GM23338 (cell line): ENCODE measurements around the gene OTOP2. TPM values are rescaled to one million over a fixed set of nuclear protein-coding genes. Genes with fewer than 3 reads are reported as not detected.

Experiments
- ATAC-seq: fragments of 200-7000 bp; cut with Tn5 transposase; 3 replicates; pipeline ENCODE4 v1.9.1; 2020
- DNase-seq: peaks from one replicate; pipeline ENCODE4 v3.0.0-alpha.2; 2015; ENCODE audit warnings: low spot score
- H2AFZ ChIP-seq: fragments of 200-600 bp; sonication (generic); 2 replicates; pipeline ENCODE4 v1.8.0; 2016; ENCODE audit warnings: antibody characterized with exemption, mild to moderate bottlenecking, moderate library complexity
- H3F3A ChIP-seq: fragments of 200-600 bp; sonication (generic); replicated peaks from 2 replicates; pipeline ENCODE4 v1.8.0; 2017; ENCODE audit warnings: antibody characterized with exemption, mixed run types, low read depth
- H3K27ac ChIP-seq: fragments of 200-600 bp; sonication (generic); 2 replicates; pipeline ENCODE4 v1.6.1; 2016; ENCODE audit warnings: low read depth
- H3K27me3 ChIP-seq: fragments of 200-600 bp; sonication (generic); 2 replicates; pipeline ENCODE4 v1.8.0; 2016; ENCODE audit warnings: mild to moderate bottlenecking, mixed run types, moderate library complexity; ENCODE audit not compliant: insufficient read depth
- H3K36me3 ChIP-seq: fragments of 200-600 bp; sonication (generic); 2 replicates; pipeline ENCODE4 v1.8.0; 2016; ENCODE audit warnings: mild to moderate bottlenecking; ENCODE audit not compliant: insufficient read depth
- H3K4me1 ChIP-seq: fragments of 200-600 bp; sonication (generic); 2 replicates; pipeline ENCODE4 v1.8.0; 2016; ENCODE audit warnings: mild to moderate bottlenecking, moderate library complexity; ENCODE audit not compliant: insufficient read depth
- H3K4me2 ChIP-seq: fragments of 200-600 bp; sonication (generic); 2 replicates; pipeline ENCODE4 v1.7.1; 2017; ENCODE audit warnings: mixed run types
- H3K4me3 ChIP-seq: fragments of 200-600 bp; sonication (generic); 2 replicates; pipeline ENCODE4 v1.6.1; 2016; ENCODE audit warnings: mixed run types
- H3K79me2 ChIP-seq: fragments of 200-600 bp; sonication (generic); replicated peaks from 2 replicates; pipeline ENCODE4 v1.8.0; 2017; ENCODE audit warnings: mild to moderate bottlenecking; ENCODE audit not compliant: insufficient read depth
- H3K9me2 ChIP-seq: fragments of 200-600 bp; sonication (generic); 2 replicates; pipeline ENCODE4 v1.8.0; 2017; ENCODE audit not compliant: insufficient read depth
- H4K20me1 ChIP-seq: fragments of 200-600 bp; sonication (generic); replicated peaks from 2 replicates; pipeline ENCODE4 v1.8.0; 2017; ENCODE audit warnings: mild to moderate bottlenecking; ENCODE audit not compliant: insufficient read depth
- H3K27ac Mint-ChIP-seq: 2 replicates; pipeline ENCODE4 v1.8.0; 2020; ENCODE audit warnings: inconsistent platforms, mild to moderate bottlenecking, moderate library complexity, mixed read lengths
- H3K27me3 Mint-ChIP-seq: 3 replicates; pipeline ENCODE4 v1.8.0; 2022; ENCODE audit warnings: low read depth, mild to moderate bottlenecking, moderate library complexity, mixed read lengths, inconsistent platforms; ENCODE audit not compliant: insufficient read depth, poor library complexity
- H3K36me3 Mint-ChIP-seq: 3 replicates; pipeline ENCODE4 v1.8.0; 2021; ENCODE audit warnings: low read depth, mild to moderate bottlenecking, inconsistent platforms, moderate library complexity, mixed read lengths
- H3K4me1 Mint-ChIP-seq: 3 replicates; pipeline ENCODE4 v1.8.0; 2020; ENCODE audit warnings: mild to moderate bottlenecking, inconsistent platforms, mixed read lengths
- H3K4me3 Mint-ChIP-seq: 3 replicates; pipeline ENCODE4 v1.8.0; 2021; ENCODE audit warnings: moderate library complexity, mild to moderate bottlenecking, inconsistent platforms, mixed read lengths
- H3K9me3 Mint-ChIP-seq: 3 replicates; pipeline ENCODE4 v1.8.0; 2020; ENCODE audit warnings: moderate library complexity, mild to moderate bottlenecking, inconsistent platforms, mixed read lengths
- JUNB ChIP-seq: IDR thresholded peaks from one replicate; pipeline ENCODE4 v1.6.1; 2016; ENCODE audit warnings: antibody characterized with exemption; ENCODE audit not compliant: unreplicated experiment
- NANOG ChIP-seq: IDR thresholded peaks from 2 replicates; pipeline ENCODE4 v1.6.1; 2016; ENCODE audit warnings: antibody characterized with exemption, borderline replicate concordance
- ZNF331 ChIP-seq: fragments of 250-450 bp; sonication (Bioruptor Pico); IDR thresholded peaks from 2 replicates; pipeline ENCODE4 v1.5.0; 2020; ENCODE audit warnings: low read depth, mild to moderate bottlenecking, moderate library complexity
- polyA plus RNA-seq: library from polyadenylated mRNA; unstranded; fragments of >200 nt; fragmentation: Nextera tagmentation; extraction: Ambion mirVana; gene quantifications from 2 replicates; pipeline ENCODE4 v1.2.1, GENCODE V29; 2016
- total RNA-seq: library from RNA; depleted of rRNA; stranded (reverse); fragments of >200 nt; shearing (Covaris generic); gene quantifications from 2 replicates; pipeline ENCODE4 v1.2.3, GENCODE V29; 2014
- TF ChIP-seq, protein P1 (sequence below): fragments of 250-450 bp; sonication (Bioruptor Pico); IDR thresholded peaks from 2 replicates; pipeline ENCODE4 v1.5.0; 2020; ENCODE audit warnings: mild to moderate bottlenecking, moderate library complexity
- TF ChIP-seq, protein P2 (sequence below): IDR thresholded peaks from 2 replicates; pipeline ENCODE4 v1.6.1; 2016; ENCODE audit warnings: antibody characterized with exemption
- TF ChIP-seq, protein P3 (sequence below), 2 experiments: fragments of 200-600 bp in 1 of 2; sonication (generic) in 1 of 2; conservative IDR thresholded peaks; 2 replicates each; pipeline versions ENCODE4 v1.5.1 to v1.6.1; 2016 to 2017; ENCODE audit warnings: antibody characterized with exemption in 2 of 2, low read depth in 2 of 2, mild to moderate bottlenecking in 2 of 2, moderate library complexity in 1 of 2

The OTOP2 gene
- total and polyA plus RNA-seq, 2 experiments from 2014 or later: not detected

DNA sequence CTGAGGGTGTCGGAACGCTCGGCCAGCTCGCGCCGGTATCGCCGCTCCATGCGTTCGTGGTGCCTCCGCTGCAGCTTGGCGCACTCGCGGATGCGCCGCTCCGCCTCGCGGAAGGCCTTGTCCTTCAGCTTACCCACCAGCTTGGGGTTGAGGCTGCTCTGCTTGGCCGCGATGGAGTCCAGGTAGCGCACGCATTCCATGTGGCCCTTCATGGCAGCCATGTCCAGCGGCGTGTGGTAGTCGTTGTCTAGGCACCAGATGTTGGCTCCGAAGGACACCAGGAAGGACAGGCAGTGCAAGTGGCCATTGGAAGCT is 3.8 kb upstream of the OTOP2 start (continued):
- TF ChIP-seq, protein P1, sequence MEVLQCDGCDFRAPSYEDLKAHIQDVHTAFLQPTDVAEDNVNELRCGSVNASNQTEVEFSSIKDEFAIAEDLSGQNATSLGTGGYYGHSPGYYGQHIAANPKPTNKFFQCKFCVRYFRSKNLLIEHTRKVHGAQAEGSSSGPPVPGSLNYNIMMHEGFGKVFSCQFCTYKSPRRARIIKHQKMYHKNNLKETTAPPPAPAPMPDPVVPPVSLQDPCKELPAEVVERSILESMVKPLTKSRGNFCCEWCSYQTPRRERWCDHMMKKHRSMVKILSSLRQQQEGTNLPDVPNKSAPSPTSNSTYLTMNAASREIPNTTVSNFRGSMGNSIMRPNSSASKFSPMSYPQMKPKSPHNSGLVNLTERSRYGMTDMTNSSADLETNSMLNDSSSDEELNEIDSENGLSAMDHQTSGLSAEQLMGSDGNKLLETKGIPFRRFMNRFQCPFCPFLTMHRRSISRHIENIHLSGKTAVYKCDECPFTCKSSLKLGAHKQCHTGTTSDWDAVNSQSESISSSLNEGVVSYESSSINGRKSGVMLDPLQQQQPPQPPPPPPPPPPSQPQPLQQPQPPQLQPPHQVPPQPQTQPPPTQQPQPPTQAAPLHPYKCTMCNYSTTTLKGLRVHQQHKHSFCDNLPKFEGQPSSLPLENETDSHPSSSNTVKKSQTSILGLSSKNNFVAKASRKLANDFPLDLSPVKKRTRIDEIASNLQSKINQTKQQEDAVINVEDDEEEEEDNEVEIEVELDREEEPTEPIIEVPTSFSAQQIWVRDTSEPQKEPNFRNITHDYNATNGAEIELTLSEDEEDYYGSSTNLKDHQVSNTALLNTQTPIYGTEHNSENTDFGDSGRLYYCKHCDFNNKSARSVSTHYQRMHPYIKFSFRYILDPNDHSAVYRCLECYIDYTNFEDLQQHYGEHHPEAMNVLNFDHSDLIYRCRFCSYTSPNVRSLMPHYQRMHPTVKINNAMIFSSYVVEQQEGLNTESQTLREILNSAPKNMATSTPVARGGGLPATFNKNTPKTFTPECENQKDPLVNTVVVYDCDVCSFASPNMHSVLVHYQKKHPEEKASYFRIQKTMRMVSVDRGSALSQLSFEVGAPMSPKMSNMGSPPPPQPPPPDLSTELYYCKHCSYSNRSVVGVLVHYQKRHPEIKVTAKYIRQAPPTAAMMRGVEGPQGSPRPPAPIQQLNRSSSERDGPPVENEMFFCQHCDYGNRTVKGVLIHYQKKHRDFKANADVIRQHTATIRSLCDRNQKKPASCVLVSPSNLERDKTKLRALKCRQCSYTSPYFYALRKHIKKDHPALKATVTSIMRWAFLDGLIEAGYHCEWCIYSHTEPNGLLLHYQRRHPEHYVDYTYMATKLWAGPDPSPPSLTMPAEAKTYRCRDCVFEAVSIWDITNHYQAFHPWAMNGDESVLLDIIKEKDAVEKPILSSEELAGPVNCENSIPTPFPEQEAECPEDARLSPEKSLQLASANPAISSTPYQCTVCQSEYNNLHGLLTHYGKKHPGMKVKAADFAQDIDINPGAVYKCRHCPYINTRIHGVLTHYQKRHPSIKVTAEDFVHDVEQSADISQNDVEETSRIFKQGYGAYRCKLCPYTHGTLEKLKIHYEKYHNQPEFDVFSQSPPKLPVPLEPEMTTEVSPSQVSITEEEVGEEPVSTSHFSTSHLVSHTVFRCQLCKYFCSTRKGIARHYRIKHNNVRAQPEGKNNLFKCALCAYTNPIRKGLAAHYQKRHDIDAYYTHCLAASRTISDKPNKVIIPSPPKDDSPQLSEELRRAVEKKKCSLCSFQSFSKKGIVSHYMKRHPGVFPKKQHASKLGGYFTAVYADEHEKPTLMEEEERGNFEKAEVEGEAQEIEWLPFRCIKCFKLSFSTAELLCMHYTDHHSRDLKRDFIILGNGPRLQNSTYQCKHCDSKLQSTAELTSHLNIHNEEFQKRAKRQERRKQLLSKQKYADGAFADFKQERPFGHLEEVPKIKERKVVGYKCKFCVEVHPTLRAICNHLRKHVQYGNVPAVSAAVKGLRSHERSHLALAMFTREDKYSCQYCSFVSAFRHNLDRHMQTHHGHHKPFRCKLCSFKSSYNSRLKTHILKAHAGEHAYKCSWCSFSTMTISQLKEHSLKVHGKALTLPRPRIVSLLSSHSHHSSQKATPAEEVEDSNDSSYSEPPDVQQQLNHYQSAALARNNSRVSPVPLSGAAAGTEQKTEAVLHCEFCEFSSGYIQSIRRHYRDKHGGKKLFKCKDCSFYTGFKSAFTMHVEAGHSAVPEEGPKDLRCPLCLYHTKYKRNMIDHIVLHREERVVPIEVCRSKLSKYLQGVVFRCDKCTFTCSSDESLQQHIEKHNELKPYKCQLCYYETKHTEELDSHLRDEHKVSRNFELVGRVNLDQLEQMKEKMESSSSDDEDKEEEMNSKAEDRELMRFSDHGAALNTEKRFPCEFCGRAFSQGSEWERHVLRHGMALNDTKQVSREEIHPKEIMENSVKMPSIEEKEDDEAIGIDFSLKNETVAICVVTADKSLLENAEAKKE (CRISPR knock-in tag): no peak

DNA sequence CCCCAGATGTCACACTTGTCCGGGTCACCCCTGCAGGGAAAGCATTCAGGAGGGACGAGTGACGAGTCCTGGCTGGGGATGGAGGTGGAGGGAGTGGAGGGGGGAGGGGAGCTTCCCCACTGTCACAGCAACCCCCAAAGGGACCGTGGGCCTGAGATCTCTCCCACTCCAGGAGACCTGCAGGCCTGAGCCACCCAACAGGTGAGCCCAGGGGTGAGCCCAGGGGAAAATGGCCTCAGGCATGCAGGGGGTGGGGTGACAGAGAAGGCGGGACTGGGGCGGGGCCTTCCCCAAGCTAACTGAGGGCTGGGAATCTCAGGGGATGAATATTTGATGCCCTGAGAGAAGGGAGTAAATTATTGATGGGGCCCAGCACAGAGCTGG is 3.4 kb upstream of the OTOP2 start:
- H3K27ac Mint-ChIP-seq: no peak overlapping the region
- no peaks in the 10 kb centered on the region for H3K36me3 ChIP-seq
- no peaks in the 10 kb centered on the region for H3K79me2 ChIP-seq
- DNase-seq: peak; percentile 36
- no peaks in the 10 kb centered on the region for H3K9me3 Mint-ChIP-seq
- H3K4me3 ChIP-seq: no peak overlapping the region
- H3K4me2 ChIP-seq: peak overlapping the region; percentile 26; the same call in 1 of the 2 replicates
- TF ChIP-seq, protein P1 (CRISPR knock-in tag): no peak
- TF ChIP-seq JUNB (no peak), NANOG (no peak), ZNF331 (CRISPR knock-in tag) (no peak)
- TF ChIP-seq, protein P2, sequence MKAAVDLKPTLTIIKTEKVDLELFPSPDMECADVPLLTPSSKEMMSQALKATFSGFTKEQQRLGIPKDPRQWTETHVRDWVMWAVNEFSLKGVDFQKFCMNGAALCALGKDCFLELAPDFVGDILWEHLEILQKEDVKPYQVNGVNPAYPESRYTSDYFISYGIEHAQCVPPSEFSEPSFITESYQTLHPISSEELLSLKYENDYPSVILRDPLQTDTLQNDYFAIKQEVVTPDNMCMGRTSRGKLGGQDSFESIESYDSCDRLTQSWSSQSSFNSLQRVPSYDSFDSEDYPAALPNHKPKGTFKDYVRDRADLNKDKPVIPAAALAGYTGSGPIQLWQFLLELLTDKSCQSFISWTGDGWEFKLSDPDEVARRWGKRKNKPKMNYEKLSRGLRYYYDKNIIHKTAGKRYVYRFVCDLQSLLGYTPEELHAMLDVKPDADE: no peak
- TF ChIP-seq, protein P3, sequence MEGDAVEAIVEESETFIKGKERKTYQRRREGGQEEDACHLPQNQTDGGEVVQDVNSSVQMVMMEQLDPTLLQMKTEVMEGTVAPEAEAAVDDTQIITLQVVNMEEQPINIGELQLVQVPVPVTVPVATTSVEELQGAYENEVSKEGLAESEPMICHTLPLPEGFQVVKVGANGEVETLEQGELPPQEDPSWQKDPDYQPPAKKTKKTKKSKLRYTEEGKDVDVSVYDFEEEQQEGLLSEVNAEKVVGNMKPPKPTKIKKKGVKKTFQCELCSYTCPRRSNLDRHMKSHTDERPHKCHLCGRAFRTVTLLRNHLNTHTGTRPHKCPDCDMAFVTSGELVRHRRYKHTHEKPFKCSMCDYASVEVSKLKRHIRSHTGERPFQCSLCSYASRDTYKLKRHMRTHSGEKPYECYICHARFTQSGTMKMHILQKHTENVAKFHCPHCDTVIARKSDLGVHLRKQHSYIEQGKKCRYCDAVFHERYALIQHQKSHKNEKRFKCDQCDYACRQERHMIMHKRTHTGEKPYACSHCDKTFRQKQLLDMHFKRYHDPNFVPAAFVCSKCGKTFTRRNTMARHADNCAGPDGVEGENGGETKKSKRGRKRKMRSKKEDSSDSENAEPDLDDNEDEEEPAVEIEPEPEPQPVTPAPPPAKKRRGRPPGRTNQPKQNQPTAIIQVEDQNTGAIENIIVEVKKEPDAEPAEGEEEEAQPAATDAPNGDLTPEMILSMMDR (conservative IDR thresholded peaks at IDR 0.05; ENCODE audit: low read depth in 2 of 2): no peak
- peaks cover 7% of the 10 kb centered on the region for H3K4me1 Mint-ChIP-seq
- H3K9me2 ChIP-seq: no peaks in the 10 kb centered on the region
- H3K4me3 Mint-ChIP-seq: no peak overlapping the region; the same call in 2 of the 3 replicates
- H3K27ac ChIP-seq: no peak overlapping the region
- peaks cover 16% of the 10 kb centered on the region for H3K4me1 ChIP-seq
- H2AFZ ChIP-seq: peak overlapping the region; percentile 47; the same call in 1 of the 2 replicates
- peak; percentile 12 for ATAC-seq
- H3K36me3 Mint-ChIP-seq: no peaks in the 10 kb centered on the region
- no peaks in the 10 kb centered on the region for H4K20me1 ChIP-seq
- no peaks in the 10 kb centered on the region for H3F3A ChIP-seq
- peaks cover 42% of the 10 kb centered on the region for H3K27me3 Mint-ChIP-seq
- peaks cover 50% of the 10 kb centered on the region for H3K27me3 ChIP-seq
